ENCODE measurements around the gene IL15RA.

DNA sequence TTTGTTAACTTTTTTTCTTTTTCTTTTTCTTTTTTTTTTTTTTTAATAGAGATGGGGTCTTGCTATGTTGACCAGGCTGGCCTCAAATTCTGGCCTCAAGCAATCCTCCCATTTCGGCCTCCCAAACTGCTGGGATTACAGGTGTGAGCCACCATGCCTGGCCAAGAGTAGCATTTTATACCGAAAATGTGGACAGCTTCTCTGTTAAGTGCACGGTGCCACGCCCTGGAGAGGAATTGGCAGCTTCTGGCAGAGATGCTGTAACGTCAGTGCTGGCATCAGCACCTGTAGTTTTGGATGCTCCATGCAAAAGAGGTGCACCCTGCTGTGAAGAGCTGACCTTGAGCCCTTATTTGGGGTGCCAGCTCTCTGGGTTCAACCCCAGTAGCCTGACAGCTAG lies 18.2 kb downstream of the IL15RA start:
- TF ChIP-seq, protein P1, sequence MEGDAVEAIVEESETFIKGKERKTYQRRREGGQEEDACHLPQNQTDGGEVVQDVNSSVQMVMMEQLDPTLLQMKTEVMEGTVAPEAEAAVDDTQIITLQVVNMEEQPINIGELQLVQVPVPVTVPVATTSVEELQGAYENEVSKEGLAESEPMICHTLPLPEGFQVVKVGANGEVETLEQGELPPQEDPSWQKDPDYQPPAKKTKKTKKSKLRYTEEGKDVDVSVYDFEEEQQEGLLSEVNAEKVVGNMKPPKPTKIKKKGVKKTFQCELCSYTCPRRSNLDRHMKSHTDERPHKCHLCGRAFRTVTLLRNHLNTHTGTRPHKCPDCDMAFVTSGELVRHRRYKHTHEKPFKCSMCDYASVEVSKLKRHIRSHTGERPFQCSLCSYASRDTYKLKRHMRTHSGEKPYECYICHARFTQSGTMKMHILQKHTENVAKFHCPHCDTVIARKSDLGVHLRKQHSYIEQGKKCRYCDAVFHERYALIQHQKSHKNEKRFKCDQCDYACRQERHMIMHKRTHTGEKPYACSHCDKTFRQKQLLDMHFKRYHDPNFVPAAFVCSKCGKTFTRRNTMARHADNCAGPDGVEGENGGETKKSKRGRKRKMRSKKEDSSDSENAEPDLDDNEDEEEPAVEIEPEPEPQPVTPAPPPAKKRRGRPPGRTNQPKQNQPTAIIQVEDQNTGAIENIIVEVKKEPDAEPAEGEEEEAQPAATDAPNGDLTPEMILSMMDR (IDR thresholded peaks at IDR 0.05): no peak
- no peak for TF ChIP-seq POLR2A (IDR thresholded peaks at IDR 0.05)

Data from thyroid gland (tissue), 4 donors.